ENCODE results near the gene PTPRC. TPM values are rescaled to one million over a fixed set of nuclear protein-coding genes. Genes with fewer than 3 reads are reported as not detected.

PTPRC gene
- total RNA-seq, 2 experiments from 2014 or later: 700 to 862 TPM

- Mint-ChIP-seq H3K27me3 (no peaks in the 10 kb centered on the region), H3K4me1 (peaks cover 84% of the 10 kb centered on the region), H3K9me3 (peaks cover 5% of the 10 kb centered on the region), H3K36me3 (ENCODE audit: low read depth) (peaks cover 80% of the 10 kb centered on the region), H3K27ac (peak overlapping the region; percentile 78), H3K4me3 (no peak overlapping the region)
- POLR2A ChIA-PET: interaction anchor here (0.9 kb wide), 1 partner anchor 11 kb away, joined by 5 read pairs; no protein-coding TSS in a partner anchor
- CTCF ChIA-PET: interaction anchor here (0.8 to 6.8 kb wide), 6 partner anchors 10 to 127 kb away, joined by 3 to 49 read pairs (median 6); partner anchors contain the start of gene ATP6V1G3
- no peak for DNase-seq
Observed at GRCh38 chr1:198667186-198667585, 28.3 kb downstream of the PTPRC start.

- Mint-ChIP-seq H3K27ac (peak overlapping the region; percentile 93), H3K36me3 (ENCODE audit: low read depth) (peaks cover 82% of the 10 kb centered on the region), H3K4me3 (no peak overlapping the region), H3K9me3 (peaks cover 5% of the 10 kb centered on the region), H3K27me3 (no peaks in the 10 kb centered on the region), H3K4me1 (peaks cover 83% of the 10 kb centered on the region)
- DNase-seq: no peak
- ChIA-PET CTCF (interaction anchor here (0.5 to 6.8 kb wide), 6 partner anchors 13 to 1572 kb away, joined by 3 to 49 read pairs (median 5); partner anchors contain the start of gene ATP6V1G3), POLR2A (interaction anchor here (0.6 kb wide), 2 partner anchors 12 to 160 kb away, joined by 3 read pairs; no protein-coding TSS in a partner anchor)
Observed at GRCh38 chr1:198667807-198668206, 29.0 kb downstream of the PTPRC start.

- Mint-ChIP-seq H3K27me3 (no peaks in the 10 kb centered on the region), H3K9me3 (peaks cover 5% of the 10 kb centered on the region), H3K27ac (peak overlapping the region; percentile 93), H3K4me1 (peaks cover 84% of the 10 kb centered on the region), H3K4me3 (peak overlapping the region; percentile 43), H3K36me3 (ENCODE audit: low read depth) (peaks cover 81% of the 10 kb centered on the region)
- ChIA-PET CTCF (interaction anchor here (1.5 to 6.8 kb wide), 2 partner anchors 9 to 12 kb away, joined by 3 to 49 read pairs; no protein-coding TSS in a partner anchor), POLR2A (interaction anchor here (0.7 kb wide), 1 partner anchor 19 kb away, joined by 3 read pairs; no protein-coding TSS in a partner anchor)
- peak; percentile 57 for DNase-seq
Observed at GRCh38 chr1:198669023-198669698, 30.3 kb downstream of the PTPRC start.

GRCh38 chr1:198669771-198670170, 30.9 kb downstream of the PTPRC start:
- CTCF ChIA-PET: interaction anchor here (0.7 to 6.8 kb wide), 3 partner anchors 8 to 13 kb away, joined by 3 to 49 read pairs (median 3); no protein-coding TSS in a partner anchor
- Mint-ChIP-seq H3K27ac (peak overlapping the region; percentile 93), H3K27me3 (no peaks in the 10 kb centered on the region), H3K9me3 (peaks cover 3% of the 10 kb centered on the region), H3K4me3 (peak overlapping the region; percentile 36), H3K36me3 (ENCODE audit: low read depth) (peaks cover 79% of the 10 kb centered on the region), H3K4me1 (peaks cover 82% of the 10 kb centered on the region)
- POLR2A ChIA-PET: interaction anchor here (0.7 kb wide), 1 partner anchor 20 kb away, joined by 3 read pairs; no protein-coding TSS in a partner anchor
- DNase-seq: no peak

GRCh38 chr1:198671136-198671535, 32.3 kb downstream of the PTPRC start:
- Mint-ChIP-seq H3K9me3 (peaks cover 3% of the 10 kb centered on the region), H3K27me3 (no peaks in the 10 kb centered on the region), H3K36me3 (ENCODE audit: low read depth) (peaks cover 80% of the 10 kb centered on the region), H3K4me1 (peaks cover 83% of the 10 kb centered on the region), H3K27ac (peak overlapping the region; percentile 39), H3K4me3 (no peak overlapping the region)
- POLR2A ChIA-PET: no interaction called here
- CTCF ChIA-PET: interaction anchor here (0.8 to 6.8 kb wide), 3 partner anchors 10 to 51 kb away, joined by 4 to 49 read pairs (median 5); no protein-coding TSS in a partner anchor
- DNase-seq: no peak

GRCh38 chr1:198672124-198672523, 33.3 kb downstream of the PTPRC start:
- H3K4me3 Mint-ChIP-seq: no peak overlapping the region
- H3K27ac Mint-ChIP-seq: peak overlapping the region; percentile 10
- POLR2A ChIA-PET: no interaction called here
- peaks cover 83% of the 10 kb centered on the region for H3K36me3 Mint-ChIP-seq (ENCODE audit: low read depth)
- no peaks in the 10 kb centered on the region for H3K27me3 Mint-ChIP-seq
- no peak for DNase-seq
- H3K9me3 Mint-ChIP-seq: peaks cover 3% of the 10 kb centered on the region
- H3K4me1 Mint-ChIP-seq: peaks cover 87% of the 10 kb centered on the region
- CTCF ChIA-PET: interaction anchor here (0.6 to 6.8 kb wide), 7 partner anchors 8 to 69 kb away, joined by 3 to 49 read pairs (median 3); no protein-coding TSS in a partner anchor

- Mint-ChIP-seq H3K4me1 (peaks cover 87% of the 10 kb centered on the region), H3K27ac (peak overlapping the region; percentile 54), H3K9me3 (no peaks in the 10 kb centered on the region), H3K4me3 (peak overlapping the region; percentile 50), H3K27me3 (no peaks in the 10 kb centered on the region), H3K36me3 (ENCODE audit: low read depth) (peaks cover 83% of the 10 kb centered on the region)
- ChIA-PET POLR2A (no interaction called here), CTCF (interaction anchor here (0.7 to 1.1 kb wide), 2 partner anchors 10 to 24 kb away, joined by 3 to 4 read pairs; no protein-coding TSS in a partner anchor)
- DNase-seq: no peak
Observed at GRCh38 chr1:198674009-198674408, 35.2 kb downstream of the PTPRC start.

- Mint-ChIP-seq H3K36me3 (ENCODE audit: low read depth) (peaks cover 85% of the 10 kb centered on the region), H3K4me3 (peak overlapping the region; percentile 49), H3K27me3 (no peaks in the 10 kb centered on the region), H3K9me3 (no peaks in the 10 kb centered on the region), H3K27ac (peak overlapping the region; percentile 92), H3K4me1 (peaks cover 89% of the 10 kb centered on the region)
- ChIA-PET CTCF (interaction anchor here (1.3 kb wide), 2 partner anchors 14 to 55 kb away, joined by 3 read pairs; no protein-coding TSS in a partner anchor), POLR2A (no interaction called here)
- DNase-seq: no peak
Observed at GRCh38 chr1:198676253-198676652, 37.4 kb downstream of the PTPRC start.

- peak overlapping the region; percentile 92 for H3K27ac Mint-ChIP-seq
- no peaks in the 10 kb centered on the region for H3K27me3 Mint-ChIP-seq
- ChIA-PET POLR2A (no interaction called here), CTCF (interaction anchor here (0.7 to 1.5 kb wide), 2 partner anchors 14 to 1491 kb away, joined by 3 to 4 read pairs; no protein-coding TSS in a partner anchor)
- H3K4me3 Mint-ChIP-seq: peak overlapping the region; percentile 62
- peaks cover 78% of the 10 kb centered on the region for H3K36me3 Mint-ChIP-seq (ENCODE audit: low read depth)
- peaks cover 86% of the 10 kb centered on the region for H3K4me1 Mint-ChIP-seq
- no peak for DNase-seq
- no peaks in the 10 kb centered on the region for H3K9me3 Mint-ChIP-seq
Observed at GRCh38 chr1:198677027-198677426, 38.2 kb downstream of the PTPRC start.

GRCh38 chr1:198677871-198678270, 39.0 kb downstream of the PTPRC start:
- Mint-ChIP-seq H3K4me1 (peaks cover 88% of the 10 kb centered on the region), H3K4me3 (peak overlapping the region; percentile 62), H3K36me3 (ENCODE audit: low read depth) (peaks cover 70% of the 10 kb centered on the region), H3K27me3 (no peaks in the 10 kb centered on the region), H3K27ac (peak overlapping the region; percentile 92), H3K9me3 (no peaks in the 10 kb centered on the region)
- no peak for DNase-seq
- POLR2A ChIA-PET: interaction anchor here (0.7 kb wide), 1 partner anchor 20 kb away, joined by 4 read pairs; no protein-coding TSS in a partner anchor
- CTCF ChIA-PET: interaction anchor here (0.7 to 1.7 kb wide), 4 partner anchors 9 to 1490 kb away, joined by 3 to 4 read pairs (median 3); no protein-coding TSS in a partner anchor

- peak overlapping the region; percentile 92 for H3K27ac Mint-ChIP-seq
- POLR2A ChIA-PET: interaction anchor here (0.7 kb wide), 1 partner anchor 21 kb away, joined by 4 read pairs; no protein-coding TSS in a partner anchor
- H3K36me3 Mint-ChIP-seq (ENCODE audit: low read depth): peaks cover 67% of the 10 kb centered on the region
- H3K9me3 Mint-ChIP-seq: no peaks in the 10 kb centered on the region
- CTCF ChIA-PET: interaction anchor here (0.6 to 1.7 kb wide), 5 partner anchors 9 to 81 kb away, joined by 3 to 5 read pairs (median 4); no protein-coding TSS in a partner anchor
- DNase-seq: peak; percentile 65
- no peaks in the 10 kb centered on the region for H3K27me3 Mint-ChIP-seq
- H3K4me1 Mint-ChIP-seq: peaks cover 88% of the 10 kb centered on the region
- peak overlapping the region; percentile 62 for H3K4me3 Mint-ChIP-seq
Observed at GRCh38 chr1:198678301-198678836, 39.5 kb downstream of the PTPRC start.

- ChIA-PET CTCF (interaction anchor here (0.6 to 5.0 kb wide), 6 partner anchors 9 to 81 kb away, joined by 3 to 49 read pairs (median 4); no protein-coding TSS in a partner anchor), POLR2A (interaction anchor here (0.5 to 0.6 kb wide), 3 partner anchors 23 to 154 kb away, joined by 3 to 4 read pairs (median 4); no protein-coding TSS in a partner anchor)
- Mint-ChIP-seq H3K4me1 (peaks cover 89% of the 10 kb centered on the region), H3K36me3 (ENCODE audit: low read depth) (peaks cover 70% of the 10 kb centered on the region), H3K27ac (peak overlapping the region; percentile 92), H3K9me3 (no peaks in the 10 kb centered on the region), H3K27me3 (no peaks in the 10 kb centered on the region), H3K4me3 (peak overlapping the region; percentile 62)
- peak; percentile 51 for DNase-seq
Observed at GRCh38 chr1:198678901-198679329, 40.1 kb downstream of the PTPRC start.
